ENCODE measurements around the gene ATPAF1. TPM values are rescaled to one million over a fixed set of nuclear protein-coding genes. Genes with fewer than 3 reads are reported as not detected.

Gene ATPAF1
- total and polyA plus RNA-seq, 9 of the 15 experiments (the other 6 are each of a cell fraction or from before 2014, with no cell fraction given) = 6.3 to 56.2 (median 27.4) TPM

GRCh38 chr1:46681333-46682034, 13.3 kb upstream of the ATPAF1 start:
- Histone ChIP-seq H3K9ac (ENCODE audit: insufficient read depth in 1 of 2, low read depth in 2 of 2, low read length in 2 of 2) (no peak overlapping the region), H3K9me3 (replicated peaks; ENCODE audit: control insufficient read depth, insufficient read depth, low read depth, low read length) (no peaks in the 10 kb centered on the region), H3K4me2 (ENCODE audit: insufficient read depth, low read length) (no peak overlapping the region), H3K27ac (ENCODE audit: extremely low read depth, low read depth, low read length) (no peak overlapping the region), H3K4me1 (replicated peaks in 1 of 2; ENCODE audit: control insufficient read depth in 2 of 2, insufficient read depth in 2 of 2, low read length in 2 of 2) (0 out of 5 replicates have a peak, but pooled peaks cover 0 to 3% of the 10 kb centered on the region in 2 experiments), H2AFZ (ENCODE audit: low read depth, low read length) (no peak overlapping the region), H4K20me1 (replicated peaks; ENCODE audit: control insufficient read depth, insufficient read depth, low read length) (no peaks in the 10 kb centered on the region), H3K9me1 (ENCODE audit: control insufficient read depth, insufficient read depth, low read length) (no peaks in the 10 kb centered on the region), H3K36me3 (ENCODE audit: control insufficient read depth, insufficient read depth, low read length) (peaks cover 94% of the 10 kb centered on the region), H3K27me3 (ENCODE audit: control insufficient read depth in 2 of 2, insufficient read depth in 2 of 2, low read length in 2 of 2) (no peaks in the 10 kb centered on the region), H3K79me2 (ENCODE audit: control insufficient read depth, insufficient read depth, low read length) (no peaks in the 10 kb centered on the region), H3K4me3 (no peak overlapping the region)
- no TSS peak for BruUV-seq (replicated peaks)
- FAIRE-seq (no peak), ATAC-seq (no peak), DNase-seq (ENCODE audit: extremely low read depth in 1 of 4, low spot score in 3 of 4) (no peak)
- CTCF ChIA-PET (ENCODE audit: low intra/inter-chr PET ratio) = no interaction called here
- in situ Hi-C loops (cut with MboI) = no loop called here
- POLR2A ChIA-PET = interaction anchor here (0.6 to 1.6 kb wide), 6 partner anchors 13 to 209 kb away, joined by 3 to 6 read pairs (median 4); partner anchors contain the start of gene ATPAF1
- intact Hi-C loops (cut with micrococcal nuclease) = no loop called here
- 100% methylated on average over 1 of the region's 1 CpG for WGBS (ENCODE audit: insufficient coverage, low coverage, missing lambda C conversion rate)
- TF ChIP-seq ZNF133 (CRISPR knock-in tag; IDR thresholded peaks at IDR 0.05) (no peak), ELF2 (CRISPR knock-in tag; IDR thresholded peaks at IDR 0.05) (no peak), ZNF76 (CRISPR knock-in tag; IDR thresholded peaks at IDR 0.05; ENCODE audit: borderline replicate concordance) (no peak), THRA (IDR thresholded peaks at IDR 0.05) (no peak), ZFP36 (IDR thresholded peaks at IDR 0.05; ENCODE audit: low read depth, low read length, partially characterized antibody) (no peak), SRSF7 (optimal IDR thresholded peaks at IDR 0.05; ENCODE audit: low read depth, low read length) (no peak), CREM (IDR thresholded peaks at IDR 0.05; ENCODE audit: low read depth) (no peak), ZNF436 (CRISPR knock-in tag; IDR thresholded peaks at IDR 0.05) (no peak), SAFB (IDR thresholded peaks at IDR 0.05; ENCODE audit: borderline replicate concordance, low read depth, low read length) (no peak)

Data from K562 (cell line).